Thyroid gland (tissue), 4 donors: ENCODE measurements around the gene TBC1D20. TPM values are rescaled to one million over a fixed set of nuclear protein-coding genes. Genes with fewer than 3 reads are reported as not detected.

ENCODE experiments used
- DNase-seq, 2 donors: peaks; one replicate each; pipeline ENCODE4 v3.0.0-alpha.2; 2019
- H3K27ac ChIP-seq, 3 donors: fragments of 200-600 bp; sonication (generic); 1 replicate in 2 of 3; 2 replicates in 1 of 3; pipeline ENCODE4 v1.5.1; 2016 to 2019; ENCODE audit warnings: mild to moderate bottlenecking in 1 of 3, moderate library complexity in 1 of 3
- H3K27me3 ChIP-seq: fragments of 200-600 bp; sonication (generic); one replicate; pipeline ENCODE4 v1.5.1; 2019
- H3K36me3 ChIP-seq, 2 donors: fragments of 200-600 bp; sonication (generic); one replicate each; pipeline ENCODE4 v1.5.1; 2016 to 2019
- H3K4me1 ChIP-seq, 2 donors: fragments of 200-600 bp; sonication (generic); one replicate each; pipeline ENCODE4 v1.5.1; 2017 to 2019
- H3K4me3 ChIP-seq, 3 donors: fragments of 200-600 bp; sonication (generic); replicated peaks in 1 of 3; 1 replicate in 2 of 3; 2 replicates in 1 of 3; pipeline ENCODE4 v1.5.1; 2016; ENCODE audit warnings: mild to moderate bottlenecking in 1 of 3
- H3K9me3 ChIP-seq: fragments of 200-600 bp; sonication (generic); one replicate; pipeline ENCODE4 v1.5.1; 2017
- CTCF ChIP-seq, 6 experiments: fragments of 200-600 bp in 3 of 6; fragments of 450-650 bp in 3 of 6; sonication (generic) in 3 of 6; IDR thresholded peaks; one replicate each; pipeline ENCODE4 v1.5.1; 2016 to 2019; ENCODE audit warnings: antibody characterized with exemption in 6 of 6, mild to moderate bottlenecking in 2 of 6, inconsistent platforms in 1 of 6, moderate library complexity in 1 of 6
- POLR2A ChIP-seq, 2 donors: fragments of 450-650 bp; IDR thresholded peaks; one replicate each; pipeline ENCODE4 v1.6.1; 2017; ENCODE audit warnings: antibody characterized with exemption in 2 of 2, mild to moderate bottlenecking in 2 of 2, moderate library complexity in 1 of 2
- WGBS, 2 donors: methylation state at CpG; one replicate each; pipeline ENCODE4 v1.1.5; 2017; 5-methylcytosine and 5-hydroxymethylcytosine counted together
- intact Hi-C: fragments of 100-400 bp; cut with DNase I; formaldehyde crosslinking; loops from one replicate; pipeline ENCODE4 v1.15.1; 2023
- total RNA-seq, 4 donors: library from RNA; depleted of rRNA; stranded (reverse); fragments of >200 nt; gene quantifications; one replicate each; pipeline ENCODE4 v1.2.3, GENCODE V29; 2016

Gene TBC1D20
- total RNA-seq, 4 donors from 2014 or later = 34.1 to 40.5 (median 35.6) TPM

- Histone ChIP-seq H3K4me1 (peaks cover 3 to 4% of the 10 kb centered on the region in 2 donors), H3K27ac (no peak overlapping the region), H3K27me3 (no peaks in the 10 kb centered on the region), H3K9me3 (no peaks in the 10 kb centered on the region), H3K36me3 (peaks cover 61 to 65% of the 10 kb centered on the region in 2 donors), H3K4me3 (no peak overlapping the region)
- TF ChIP-seq POLR2A (IDR thresholded peaks at IDR 0.05) = no peak
- TF ChIP-seq CTCF (IDR thresholded peaks at IDR 0.05) = no peak
- no peak for DNase-seq
- 91 to 94% methylated on average over 4 of the region's 4 CpGs for WGBS, 2 donors
- intact Hi-C loops = loop anchor here (10.0 kb wide), 1 partner anchor 57 kb away; the partner anchor contains the start of gene CSNK2A1
Measured at GRCh38 chr20:487655-488054, 25.3 kb upstream of the TBC1D20 start.

- Histone ChIP-seq H3K4me3 (no peak overlapping the region), H3K27me3 (no peaks in the 10 kb centered on the region), H3K9me3 (no peaks in the 10 kb centered on the region), H3K27ac (peak overlapping the region in 1 of 3 donors; percentile 7), H3K36me3 (peaks cover 52 to 53% of the 10 kb centered on the region in 2 donors), H3K4me1 (peaks cover 3 to 4% of the 10 kb centered on the region in 2 donors)
- 50 to 59% methylated on average over 9 of the region's 9 CpGs for WGBS, 2 donors
- TF ChIP-seq CTCF (IDR thresholded peaks at IDR 0.05) = no peak
- TF ChIP-seq POLR2A (IDR thresholded peaks at IDR 0.05) = no peak
- intact Hi-C loops = loop anchor here (10.0 kb wide), 1 partner anchor 61 kb away; the partner anchor contains the start of gene CSNK2A1
- peak; percentile 63 to 69 for DNase-seq
Measured at GRCh38 chr20:483815-484644, 21.7 kb upstream of the TBC1D20 start.

- peaks cover 24 to 30% of the 10 kb centered on the region in 2 donors for H3K36me3 ChIP-seq
- no peak overlapping the region for H3K4me3 ChIP-seq
- no peaks in the 10 kb centered on the region for H3K9me3 ChIP-seq
- WGBS, 2 donors = 87 to 91% methylated on average over 1 of the region's 1 CpG
- intact Hi-C loops = loop anchor here (10.0 kb wide), 1 partner anchor 64 kb away; the partner anchor contains the start of gene CSNK2A1
- TF ChIP-seq CTCF (IDR thresholded peaks at IDR 0.05) = no peak
- TF ChIP-seq POLR2A (IDR thresholded peaks at IDR 0.05) = no peak
- DNase-seq = no peak
- H3K27ac ChIP-seq = no peak overlapping the region
- H3K4me1 ChIP-seq = peaks cover 3 to 4% of the 10 kb centered on the region in 2 donors
- no peaks in the 10 kb centered on the region for H3K27me3 ChIP-seq
Measured at GRCh38 chr20:481167-481566, 18.8 kb upstream of the TBC1D20 start.

GRCh38 chr20:480044-480443 lies 17.7 kb upstream of the TBC1D20 start:
- Histone ChIP-seq H3K9me3 (no peaks in the 10 kb centered on the region), H3K27ac (peak overlapping the region in 1 of 3 donors; percentile 1), H3K4me1 (peaks cover 3 to 4% of the 10 kb centered on the region in 2 donors), H3K4me3 (no peak overlapping the region), H3K27me3 (no peaks in the 10 kb centered on the region), H3K36me3 (peaks cover 17 to 22% of the 10 kb centered on the region in 2 donors)
- no peak for DNase-seq
- intact Hi-C loops = loop anchor here (10.0 kb wide), 1 partner anchor 65 kb away; the partner anchor contains the start of gene CSNK2A1
- WGBS, 2 donors = 32 to 54% methylated on average over 3 of the region's 3 CpGs
- TF ChIP-seq POLR2A (IDR thresholded peaks at IDR 0.05) (no peak), CTCF (IDR thresholded peaks at IDR 0.05) (no peak)

GRCh38 chr20:479487-479886 lies 17.2 kb upstream of the TBC1D20 start:
- WGBS, 2 donors = 86 to 87% methylated on average over 2 of the region's 2 CpGs
- TF ChIP-seq POLR2A (IDR thresholded peaks at IDR 0.05) (no peak), CTCF (IDR thresholded peaks at IDR 0.05) (no peak)
- intact Hi-C loops = loop anchor here (5.0 kb wide), 1 partner anchor 127 kb away; no protein-coding TSS in a partner anchor
- peaks cover 17 to 22% of the 10 kb centered on the region in 2 donors for H3K36me3 ChIP-seq
- H3K27me3 ChIP-seq = no peaks in the 10 kb centered on the region
- no peaks in the 10 kb centered on the region for H3K9me3 ChIP-seq
- peaks cover 3 to 4% of the 10 kb centered on the region in 2 donors for H3K4me1 ChIP-seq
- H3K27ac ChIP-seq = no peak overlapping the region
- no peak overlapping the region for H3K4me3 ChIP-seq
- no peak for DNase-seq
